ENCODE data around the gene FLCN. TPM values are rescaled to one million over a fixed set of nuclear protein-coding genes. Genes with fewer than 3 reads are reported as not detected.
"Not testable (repeated sequence)": the region's sequence is repeated elsewhere in the genome, so short reads cannot be mapped to it uniquely, and the experiment has no call there.

The FLCN gene
- total and polyA plus RNA-seq, 12 donors = 10.2 to 101 (median 34.3) TPM

DNA sequence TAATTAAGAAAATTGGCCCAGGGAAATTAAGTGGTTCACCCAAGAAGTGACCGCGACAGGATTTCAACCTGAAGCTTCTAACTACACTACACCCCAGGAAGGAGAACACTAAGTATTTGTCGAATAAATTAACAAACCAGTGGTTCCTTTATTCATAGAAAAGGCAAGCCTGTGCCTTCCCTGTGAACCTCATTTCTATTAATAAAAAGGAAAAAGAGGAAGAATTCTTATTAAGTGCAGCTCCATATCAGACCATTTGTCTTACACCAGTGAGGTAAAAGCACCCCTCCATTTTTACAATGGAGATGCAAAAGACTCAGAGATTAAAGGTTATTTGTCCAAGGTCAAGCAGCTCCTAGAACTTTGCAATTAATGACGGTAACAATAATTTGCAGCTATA, 42.3 kb upstream of the FLCN start:
- intact Hi-C loops (cut with DNase I) = no loop called here
- H3K27ac ChIP-seq = no peak overlapping the region
- H3K36me3 ChIP-seq (replicated peaks in 1 of 2) = peaks cover 0 to 16% of the 10 kb centered on the region in 2 donors
- no peak overlapping the region for H3K4me3 ChIP-seq
- 71 to 79% (median 73%) methylated on average over 4 of the region's 4 CpGs for WGBS, 4 donors
- no peaks in the 10 kb centered on the region for H3K27me3 ChIP-seq
- H3K9me3 ChIP-seq (replicated peaks in 1 of 3) = no peaks in the 10 kb centered on the region
- H3K4me1 ChIP-seq (replicated peaks in 1 of 2) = peaks cover 21 to 45% of the 10 kb centered on the region in 2 donors
- no peak for DNase-seq
- TF ChIP-seq CTCF (IDR thresholded peaks at IDR 0.05) = no peak
- TF ChIP-seq POLR2A (IDR thresholded peaks at IDR 0.05) = no peak

DNA sequence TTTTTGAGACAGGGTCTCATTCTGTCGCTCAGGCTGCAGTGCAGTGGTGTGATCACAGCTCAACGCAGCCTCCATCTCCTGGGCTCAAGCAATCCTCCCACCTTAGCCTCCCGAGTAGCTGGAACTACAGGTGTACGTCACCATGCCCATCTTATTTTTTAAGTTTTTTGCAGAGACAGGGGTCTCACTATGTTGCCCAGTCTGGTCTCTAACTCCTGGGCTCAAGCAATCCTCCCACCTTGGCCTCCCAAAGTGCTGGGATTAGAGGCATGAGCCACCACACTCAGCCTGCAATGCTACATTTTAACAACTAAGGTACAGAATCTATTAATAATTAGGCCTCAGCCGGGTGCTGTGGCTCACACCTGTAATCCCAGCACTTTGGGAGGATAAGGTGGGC, 40.5 kb upstream of the FLCN start:
- H3K27me3 ChIP-seq; H3K27ac ChIP-seq; intact Hi-C loops (cut with DNase I); H3K4me3 ChIP-seq; H3K9me3 ChIP-seq (replicated peaks in 1 of 3): not testable (repeated sequence)
- WGBS, 4 donors = 92 to 99% (median 94%) methylated on average over 5 of the region's 5 CpGs
- Histone ChIP-seq H3K36me3 (replicated peaks in 1 of 2) (peaks cover 0 to 32% of the 10 kb centered on the region in 2 donors), H3K4me1 (replicated peaks in 1 of 2) (peaks cover 21 to 45% of the 10 kb centered on the region in 2 donors)
- peak in 1 of 7 donors; percentile 35 for DNase-seq

- TF ChIP-seq POLR2A (IDR thresholded peaks at IDR 0.05) = no peak
- TF ChIP-seq CTCF (IDR thresholded peaks at IDR 0.05) = no peak
- WGBS, 4 donors = 66 to 75% (median 69%) methylated on average over 6 of the region's 6 CpGs
- Histone ChIP-seq H3K27ac (no peak overlapping the region), H3K4me3 (no peak overlapping the region), H3K9me3 (replicated peaks in 1 of 3) (no peaks in the 10 kb centered on the region), H3K27me3 (no peaks in the 10 kb centered on the region), H3K36me3 (replicated peaks in 1 of 2) (peaks cover 0 to 36% of the 10 kb centered on the region in 2 donors), H3K4me1 (replicated peaks in 1 of 2) (peaks cover 21 to 45% of the 10 kb centered on the region in 2 donors)
- intact Hi-C loops (cut with DNase I) = no loop called here
- DNase-seq = no peak
Observed at GRCh38 chr17:17275971-17276370, 39.0 kb upstream of the FLCN start.

DNA sequence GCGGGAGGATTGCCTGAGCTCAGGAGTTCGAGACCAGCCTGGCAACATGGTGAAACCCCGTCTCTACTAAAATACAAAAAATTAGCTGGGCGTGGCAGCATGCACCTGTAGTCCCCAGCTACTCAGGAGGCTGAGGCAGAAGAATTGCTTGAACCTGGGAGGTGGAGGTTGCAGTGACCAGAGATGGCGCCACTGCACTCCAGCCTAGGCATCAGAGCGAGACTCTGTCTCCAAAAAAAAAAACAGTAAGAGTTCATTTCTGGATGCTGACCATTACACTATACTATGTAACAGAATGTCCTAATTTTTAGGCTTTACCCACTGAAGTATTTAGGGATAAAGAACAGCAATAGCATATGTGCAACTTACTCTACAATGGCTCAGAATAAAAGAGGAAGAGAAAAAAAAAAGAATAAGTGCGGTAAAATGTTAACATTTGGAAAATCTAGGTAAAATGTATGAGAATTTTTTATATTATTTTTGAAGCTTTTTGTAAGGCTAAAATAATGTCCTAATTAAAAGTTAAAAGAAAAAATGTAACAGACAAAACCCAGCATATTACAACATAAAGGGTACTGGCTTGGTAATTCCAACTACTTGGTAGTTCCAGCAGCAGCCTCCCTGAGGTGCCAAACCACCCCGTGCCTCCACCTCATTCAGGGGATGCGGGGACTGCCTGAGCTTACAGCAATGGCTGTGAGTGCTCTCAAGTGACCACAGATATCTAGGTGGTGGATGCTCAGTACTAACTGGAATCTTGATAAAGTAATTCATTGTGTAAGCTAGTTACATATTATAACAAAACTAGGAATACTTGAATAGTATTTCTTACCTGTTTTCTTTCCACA, 33.2 kb upstream of the FLCN start:
- 85 to 95% (median 89%) methylated on average over 9 of the region's 9 CpGs for WGBS, 4 donors
- intact Hi-C loops (cut with DNase I) = no loop called here
- Histone ChIP-seq H3K4me1 (replicated peaks in 1 of 2) (peaks cover 0 to 1% of the 10 kb centered on the region in 2 donors), H3K36me3 (replicated peaks in 1 of 2) (peaks cover 0 to 84% of the 10 kb centered on the region in 2 donors), H3K27me3 (no peaks in the 10 kb centered on the region), H3K27ac (no peak overlapping the region), H3K9me3 (replicated peaks in 1 of 3) (no peaks in the 10 kb centered on the region), H3K4me3 (no peak overlapping the region)
- TF ChIP-seq POLR2A (IDR thresholded peaks at IDR 0.05) (no peak), CTCF (IDR thresholded peaks at IDR 0.05) (peak in 2 of 6 experiments; percentile 12 to 22)
- peak in 2 of 7 donors; percentile 6 to 45 for DNase-seq

All from adrenal gland (tissue), 12 donors.